HL-60 (cell line): Measurements from ENCODE around the gene TRPV4.

Experiments used
- CTCF ChIP-seq: IDR thresholded peaks from one replicate; pipeline ENCODE4 v1.5.1; 2011; ENCODE audit warnings: low read length, control low read depth, inconsistent platforms; ENCODE audit not compliant: insufficient read depth
- SPI1 ChIP-seq: IDR thresholded peaks from 2 replicates; pipeline ENCODE4 v1.6.1; 2012; ENCODE audit warnings: low read depth, mild to moderate bottlenecking, borderline replicate concordance

GRCh38 chr12:109764776-109765445 lies 68.3 kb downstream of the TRPV4 start:
- TF ChIP-seq CTCF (no peak), SPI1 (no peak)
